Esophagus squamous epithelium (tissue), 5 donors: Measurements from ENCODE around the gene SLC26A9. TPM values are rescaled to one million over a fixed set of nuclear protein-coding genes. Genes with fewer than 3 reads are reported as not detected.
A peak's percentile ranks its signal among the peaks of the same experiment; 100 is the strongest.

Experiments used
- DNase-seq: peaks from one replicate; lab custom pipeline; 2025; lab: John Stamatoyannopoulos, UW
- H3K27ac ChIP-seq, 4 donors: fragments of 200-600 bp; sonication (generic); one replicate each; pipeline ENCODE4 v1.5.1; 2016 to 2019; ENCODE audit warnings: mild to moderate bottlenecking in 1 of 4
- H3K27me3 ChIP-seq, 4 donors: fragments of 200-600 bp; sonication (generic); 1 replicate in 3 of 4; 2 replicates in 1 of 4; pipeline versions ENCODE4 v1.5.1 to v1.6.0; 2017 to 2021; ENCODE audit warnings: antibody characterized with exemption in 1 of 4
- H3K36me3 ChIP-seq, 3 donors: fragments of 200-600 bp; sonication (generic); one replicate each; pipeline ENCODE4 v1.5.1; 2016 to 2019
- H3K4me1 ChIP-seq, 3 donors: fragments of 200-600 bp; sonication (generic); one replicate each; pipeline ENCODE4 v1.5.1; 2017 to 2019
- H3K4me3 ChIP-seq, 4 donors: fragments of 200-600 bp; sonication (generic); 1 replicate in 3 of 4; 2 replicates in 1 of 4; pipeline ENCODE4 v1.5.1; 2016 to 2019; ENCODE audit warnings: mild to moderate bottlenecking in 2 of 4, moderate library complexity in 1 of 4
- H3K9me3 ChIP-seq, 3 donors: fragments of 200-600 bp; sonication (generic); one replicate each; pipeline ENCODE4 v1.5.1; 2016 to 2019
- CTCF ChIP-seq, 6 experiments: fragments of 450-650 bp in 4 of 6; fragments of 200-600 bp in 2 of 6; sonication (generic) in 2 of 6; IDR thresholded peaks; one replicate each; pipeline ENCODE4 v1.5.1; 2016 to 2019; ENCODE audit warnings: antibody characterized with exemption in 6 of 6, mild to moderate bottlenecking in 4 of 6, moderate library complexity in 4 of 6
- POLR2A ChIP-seq, 4 donors: fragments of 450-650 bp; IDR thresholded peaks; one replicate each; pipeline ENCODE4 v1.6.1; 2017; ENCODE audit warnings: antibody characterized with exemption in 4 of 4, mild to moderate bottlenecking in 4 of 4, moderate library complexity in 3 of 4
- WGBS, 2 donors: methylation state at CpG; one replicate each; pipeline ENCODE4 v1.1.5; 2018; 5-methylcytosine and 5-hydroxymethylcytosine counted together
- intact Hi-C: fragments of 100-400 bp; cut with DNase I; formaldehyde crosslinking; loops from one replicate; pipeline ENCODE4 v1.15.0; 2022
- total RNA-seq, 4 donors: library from RNA; depleted of rRNA; stranded (reverse); fragments of >200 nt; gene quantifications; one replicate each; pipeline ENCODE4 v1.1.0, GENCODE V29; 2016
- donor health status: DM: yes; HTN: yes; CAD: no.

The SLC26A9 gene
- total RNA-seq, 4 donors from 2014 or later, result 0.19 to 22.8 (median 0.38) TPM

GRCh38 chr1:205922314-205922713 lies 20.9 kb downstream of the SLC26A9 start:
- TF ChIP-seq CTCF (IDR thresholded peaks at IDR 0.05) (no peak), POLR2A (IDR thresholded peaks at IDR 0.05) (no peak)
- Histone ChIP-seq H3K4me3 (no peak overlapping the region), H3K36me3 (no peaks in the 10 kb centered on the region), H3K4me1 (peaks cover 0 to 21% (median 3%) of the 10 kb centered on the region in 3 donors), H3K9me3 (no peaks in the 10 kb centered on the region), H3K27ac (no peak overlapping the region), H3K27me3 (peaks cover 0 to 22% (median 0%) of the 10 kb centered on the region in 4 donors)
- no peak for DNase-seq
- intact Hi-C loops, result no loop called here
- 93 to 100% methylated on average over 1 to 6 of the region's 6 CpGs for WGBS, 2 donors

DNA sequence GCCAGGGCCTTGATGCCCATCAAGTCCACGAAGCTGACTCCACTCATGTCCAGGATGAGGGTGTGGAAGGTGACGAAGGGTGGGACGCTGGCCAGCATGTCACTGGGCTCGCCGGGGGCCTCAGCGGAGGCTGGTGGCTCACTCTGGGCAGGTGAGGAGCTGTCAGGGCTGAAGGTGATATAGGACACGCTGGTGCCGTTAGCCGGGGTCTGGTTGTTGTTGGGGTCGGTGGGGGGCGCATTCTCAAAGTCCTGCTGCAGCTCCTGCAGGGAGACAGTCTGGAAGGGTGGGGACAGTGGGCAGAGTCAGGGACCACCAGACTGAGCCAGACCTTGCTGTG lies 21.7 kb downstream of the SLC26A9 start:
- no peaks in the 10 kb centered on the region for H3K36me3 ChIP-seq
- intact Hi-C loops, result no loop called here
- H3K9me3 ChIP-seq, result no peaks in the 10 kb centered on the region
- WGBS, 2 donors, result 89 to 91% methylated on average over 5 of the region's 11 CpGs
- no peak for DNase-seq
- H3K27me3 ChIP-seq, result peaks cover 0 to 18% (median 0%) of the 10 kb centered on the region in 4 donors
- no peak overlapping the region for H3K27ac ChIP-seq
- no peak for TF ChIP-seq POLR2A (IDR thresholded peaks at IDR 0.05)
- no peak for TF ChIP-seq CTCF (IDR thresholded peaks at IDR 0.05)
- H3K4me3 ChIP-seq, result no peak overlapping the region
- peaks cover 0 to 21% (median 3%) of the 10 kb centered on the region in 3 donors for H3K4me1 ChIP-seq

GRCh38 chr1:205920861-205921569 lies 22.2 kb downstream of the SLC26A9 start:
- Histone ChIP-seq H3K9me3 (no peaks in the 10 kb centered on the region), H3K4me3 (no peak overlapping the region), H3K27ac (no peak overlapping the region), H3K36me3 (no peaks in the 10 kb centered on the region), H3K4me1 (peaks cover 0 to 17% (median 0%) of the 10 kb centered on the region in 3 donors), H3K27me3 (peaks cover 0 to 17% (median 0%) of the 10 kb centered on the region in 4 donors)
- intact Hi-C loops, result no loop called here
- WGBS, 2 donors, result 82% methylated on average over 4 of the region's 13 CpGs; no CpG with 5 or more reads in 1 of the 2 donors
- TF ChIP-seq CTCF (IDR thresholded peaks at IDR 0.05) (no peak), POLR2A (IDR thresholded peaks at IDR 0.05) (no peak)
- DNase-seq, result no peak

DNA sequence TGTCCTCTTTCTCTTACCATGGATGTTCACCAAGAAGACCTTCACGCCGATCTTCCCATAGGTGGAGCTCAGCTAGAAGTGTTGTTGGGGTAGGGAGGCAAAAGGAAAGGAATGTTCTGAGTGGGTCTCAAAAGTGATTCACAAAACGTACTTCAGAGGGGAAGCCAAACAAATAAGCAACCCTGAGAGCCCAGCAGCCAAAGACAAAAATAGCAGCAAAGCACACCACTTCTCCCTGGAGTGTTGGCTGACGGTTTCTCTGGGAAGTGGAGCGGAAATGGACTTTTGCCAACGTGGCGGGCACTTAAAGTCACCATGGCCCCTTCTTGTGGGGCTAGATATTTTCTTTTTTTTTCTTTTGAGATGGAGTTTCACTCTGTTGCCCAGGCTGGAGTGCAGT lies 23.1 kb downstream of the SLC26A9 start:
- WGBS, 2 donors, result 52 to 53% methylated on average over 7 of the region's 7 CpGs
- Histone ChIP-seq H3K9me3 (no peaks in the 10 kb centered on the region), H3K27ac (no peak overlapping the region), H3K36me3 (no peaks in the 10 kb centered on the region), H3K27me3 (peaks cover 0 to 17% (median 0%) of the 10 kb centered on the region in 4 donors), H3K4me3 (no peak overlapping the region), H3K4me1 (peaks cover 0 to 12% (median 0%) of the 10 kb centered on the region in 3 donors)
- no peak for DNase-seq
- intact Hi-C loops, result no loop called here
- no peak for TF ChIP-seq POLR2A (IDR thresholded peaks at IDR 0.05)
- TF ChIP-seq CTCF (IDR thresholded peaks at IDR 0.05), result no peak

- H3K9me3 ChIP-seq, result no peaks in the 10 kb centered on the region
- no peaks in the 10 kb centered on the region for H3K36me3 ChIP-seq
- DNase-seq, result no peak
- H3K27me3 ChIP-seq, result peaks cover 0 to 26% (median 0%) of the 10 kb centered on the region in 4 donors
- intact Hi-C loops, result loop anchor here (2.0 to 10.0 kb wide), 3 partner anchors 60 to 188 kb away; no protein-coding TSS in a partner anchor
- no peak overlapping the region for H3K4me3 ChIP-seq
- no peak for TF ChIP-seq POLR2A (IDR thresholded peaks at IDR 0.05)
- peak; percentile 76 to 95 (median 92) for TF ChIP-seq CTCF (IDR thresholded peaks at IDR 0.05)
- H3K27ac ChIP-seq, result no peak overlapping the region
- H3K4me1 ChIP-seq, result peaks cover 0 to 20% (median 0%) of the 10 kb centered on the region in 3 donors
- whole genome bisulfite sequencing, 2 donors, result 29 to 38% methylated on average over 5 to 8 of the region's 8 CpGs
Measured at GRCh38 chr1:205918955-205919746, 24.1 kb downstream of the SLC26A9 start.
